NCI-H1105 treated with DMSO at 0.1 percent for 48 hours (cell line): ENCODE results near the gene CBLB.
A peak's percentile ranks its signal among the peaks of the same experiment; 100 is the strongest.

ENCODE experiments used
- DNase-seq: peaks from one replicate; lab custom pipeline; 2025; lab: John Stamatoyannopoulos, UW

The CBLB gene

GRCh38 chr3:105691633-105692032 lies 177.2 kb downstream of the CBLB start:
- no peak for DNase-seq

GRCh38 chr3:105691053-105691452 lies 177.8 kb downstream of the CBLB start:
- DNase-seq, result no peak

- no peak for DNase-seq
These were observed 180.0 kb downstream of the CBLB start for GRCh38 chr3:105688821-105689220.

- DNase-seq, result peak; percentile 45
These were observed 182.4 kb downstream of the CBLB start for GRCh38 chr3:105686278-105686897.

- no peak for DNase-seq
These were observed 188.9 kb downstream of the CBLB start for GRCh38 chr3:105679951-105680350.

- DNase-seq, result no peak
These were observed 190.8 kb downstream of the CBLB start for GRCh38 chr3:105678017-105678416.

- DNase-seq, result no peak
These were observed 192.1 kb downstream of the CBLB start for GRCh38 chr3:105676621-105677300.

- DNase-seq, result no peak
These were observed 194.3 kb downstream of the CBLB start for GRCh38 chr3:105674437-105675065.

GRCh38 chr3:105672996-105673395 lies 195.8 kb downstream of the CBLB start:
- no peak for DNase-seq

- DNase-seq, result no peak
These were observed 206.5 kb downstream of the CBLB start for GRCh38 chr3:105662306-105662705.

GRCh38 chr3:105661461-105661860 lies 207.4 kb downstream of the CBLB start:
- DNase-seq, result no peak

GRCh38 chr3:105656651-105657504 lies 211.9 kb downstream of the CBLB start:
- DNase-seq, result no peak

GRCh38 chr3:105653868-105654267 lies 214.9 kb downstream of the CBLB start:
- DNase-seq, result no peak

- DNase-seq, result no peak
These were observed 215.6 kb downstream of the CBLB start for GRCh38 chr3:105653166-105653565.

GRCh38 chr3:105649480-105649879 lies 219.3 kb downstream of the CBLB start:
- no peak for DNase-seq

GRCh38 chr3:105647047-105647446 lies 221.8 kb downstream of the CBLB start:
- DNase-seq, result peak; percentile 9

- no peak for DNase-seq
These were observed 229.7 kb downstream of the CBLB start for GRCh38 chr3:105639131-105639530.

- DNase-seq, result no peak
These were observed 234.1 kb downstream of the CBLB start for GRCh38 chr3:105634708-105635107.

GRCh38 chr3:105629718-105630117 lies 239.1 kb downstream of the CBLB start:
- no peak for DNase-seq

- no peak for DNase-seq
These were observed 242.1 kb downstream of the CBLB start for GRCh38 chr3:105626739-105627138.

- no peak for DNase-seq
These were observed 246.6 kb downstream of the CBLB start for GRCh38 chr3:105622169-105622568.

- no peak for DNase-seq
These were observed 248.6 kb downstream of the CBLB start for GRCh38 chr3:105620236-105620635.
